IMR-90 (cell line): ENCODE results near the gene WDR90. TPM values are rescaled to one million over a fixed set of nuclear protein-coding genes. Genes with fewer than 3 reads are reported as not detected.

Source experiments
- ATAC-seq: fragments of 200-7000 bp; cut with Tn5 transposase; 2 replicates; pipeline ENCODE4 v1.9.1; 2020; ENCODE audit warnings: low read depth, mild to moderate bottlenecking, moderate library complexity
- BruUV-seq: library from RNA; stranded (reverse); fragments of 400-500 nt; replicated peaks from 2 replicates; lab custom pipeline; 2021; lab: Mats Ljungman, UMichigan
- CTCF ChIA-PET: fragments of 300-600 bp; formaldehyde crosslinking; extraction: SDS; loops from one replicate; lab custom pipeline; 2021; ENCODE audit warnings: antibody characterized with exemption; lab: Yijun Ruan, JAX
- POLR2A ChIA-PET: fragments of 300-600 bp; sonication (Branson Sonifier 250); formaldehyde crosslinking; loops from one replicate; lab custom pipeline; 2022; ENCODE audit warnings: antibody characterized with exemption; ENCODE audit not compliant: unreplicated experiment; lab: Charles Lee
- DNase-seq: peaks from one replicate; pipeline ENCODE4 v3.0.0; 2013
- H2AFZ ChIP-seq: replicated peaks from 2 replicates; pipeline ENCODE3; 2013; ENCODE audit warnings: low read length, mild to moderate bottlenecking; ENCODE audit not compliant: poor library complexity
- H2AK5ac ChIP-seq: 2 replicates; pipeline ENCODE4 v1.6.1; 2013; ENCODE audit warnings: low read depth, low read length, inconsistent platforms
- H2AK9ac ChIP-seq: replicated peaks from 2 replicates; pipeline ENCODE3; 2013; ENCODE audit warnings: mild to moderate bottlenecking, low read depth, low read length, moderate library complexity; ENCODE audit not compliant: poor library complexity
- H2BK120ac ChIP-seq: 2 replicates; pipeline ENCODE4 v1.6.1; 2013; ENCODE audit warnings: low read depth, low read length, inconsistent platforms
- H2BK15ac ChIP-seq: 3 replicates; pipeline ENCODE4 v1.6.1; 2013; ENCODE audit warnings: low read depth, low read length, inconsistent platforms
- H2BK20ac ChIP-seq: 2 replicates; pipeline ENCODE4 v1.6.1; 2013; ENCODE audit warnings: low read depth, mild to moderate bottlenecking, inconsistent platforms, low read length, moderate library complexity
- H2BK5ac ChIP-seq: 2 replicates; pipeline ENCODE4 v1.6.1; 2013; ENCODE audit warnings: mild to moderate bottlenecking, low read depth, low read length, inconsistent platforms; ENCODE audit not compliant: poor library complexity, severe bottlenecking
- H3K14ac ChIP-seq: replicated peaks from 2 replicates; pipeline ENCODE4 v1.6.1; 2013; ENCODE audit warnings: low read depth, low read length, inconsistent platforms
- H3K18ac ChIP-seq: 2 replicates; pipeline ENCODE4 v1.6.1; 2013; ENCODE audit warnings: low read depth, low read length, control low read depth
- H3K23ac ChIP-seq: 2 replicates; pipeline ENCODE4 v1.6.1; 2013; ENCODE audit warnings: low read depth, low read length, inconsistent platforms
- H3K27ac ChIP-seq: 2 replicates; pipeline ENCODE4 v1.5.1; 2013; ENCODE audit warnings: mild to moderate bottlenecking, control low read depth, low read length; ENCODE audit not compliant: insufficient read depth
- H3K27me3 ChIP-seq: 2 replicates; pipeline ENCODE4 v1.6.1; 2013; ENCODE audit warnings: low read length; ENCODE audit not compliant: control insufficient read depth, insufficient read depth
- H3K36me3 ChIP-seq: 2 replicates; pipeline ENCODE4 v1.6.1; 2013; ENCODE audit warnings: low read length, mixed read lengths; ENCODE audit not compliant: control insufficient read depth, insufficient read depth
- H3K4ac ChIP-seq: 2 replicates; pipeline ENCODE4 v1.6.1; 2013; ENCODE audit warnings: low read depth, low read length, inconsistent platforms
- H3K4me1 ChIP-seq: 2 replicates; pipeline ENCODE4 v1.6.1; 2013; ENCODE audit warnings: low read length, mixed read lengths; ENCODE audit not compliant: control insufficient read depth, insufficient read depth
- H3K4me2 ChIP-seq: 2 replicates; pipeline ENCODE4 v1.6.1; 2013; ENCODE audit warnings: low read depth, mild to moderate bottlenecking, control low read depth, low read length, moderate library complexity
- H3K4me3 ChIP-seq: 2 replicates; pipeline ENCODE4 v1.5.1; 2013; ENCODE audit warnings: low read depth, mild to moderate bottlenecking, control low read depth, low read length, moderate library complexity; ENCODE audit not compliant: insufficient read depth
- H3K56ac ChIP-seq: 2 replicates; pipeline ENCODE4 v1.6.1; 2013; ENCODE audit warnings: low read length, inconsistent platforms; ENCODE audit not compliant: insufficient read depth; ENCODE audit errors: extremely low read depth
- H3K79me1 ChIP-seq, 2 experiments: 2 replicates each; pipeline ENCODE4 v1.6.1; 2013; ENCODE audit warnings: low read length in 2 of 2, inconsistent platforms in 1 of 2, low read depth in 1 of 2
- H3K9ac ChIP-seq: 2 replicates; pipeline ENCODE4 v1.6.1; 2013; ENCODE audit warnings: low read depth, low read length, control low read depth
- H3K9me1 ChIP-seq: 2 replicates; pipeline ENCODE4 v1.6.1; 2013; ENCODE audit warnings: low read length, inconsistent platforms; ENCODE audit not compliant: insufficient read depth
- H3K9me3 ChIP-seq: 2 replicates; pipeline ENCODE4 v1.6.1; 2013; ENCODE audit warnings: low read length; ENCODE audit not compliant: control insufficient read depth, insufficient read depth
- H4K20me1 ChIP-seq: 2 replicates; pipeline ENCODE4 v1.6.1; 2013; ENCODE audit warnings: low read length, inconsistent platforms; ENCODE audit not compliant: insufficient read depth
- H4K5ac ChIP-seq: 2 replicates; pipeline ENCODE4 v1.6.1; 2013; ENCODE audit warnings: mild to moderate bottlenecking, low read depth, low read length, control low read depth
- H4K8ac ChIP-seq, 2 experiments: 2 replicates each; pipeline ENCODE4 v1.6.1; 2013; ENCODE audit warnings: low read depth in 2 of 2, low read length in 2 of 2, control low read depth in 1 of 2, inconsistent platforms in 1 of 2
- H4K91ac ChIP-seq: 2 replicates; pipeline ENCODE4 v1.6.1; 2013; ENCODE audit warnings: low read depth, low read length, inconsistent platforms; ENCODE audit not compliant: insufficient read depth
- BHLHE40 ChIP-seq: fragments of 150-350 bp; IDR thresholded peaks from 2 replicates; pipeline ENCODE4 v1.6.1; 2016; ENCODE audit warnings: mild to moderate bottlenecking, low read depth, low read length
- CEBPB ChIP-seq: IDR thresholded peaks from 2 replicates; pipeline ENCODE4 v1.6.1; 2012; ENCODE audit warnings: low read depth, low read length, improper control_type of control experiment
- CHD1 ChIP-seq: IDR thresholded peaks from 2 replicates; pipeline ENCODE4 v1.6.1; 2012; ENCODE audit warnings: low read depth, low read length, improper control_type of control experiment
- CTCF ChIP-seq: conservative IDR thresholded peaks from 2 replicates; pipeline ENCODE4 v1.5.1; 2012; ENCODE audit warnings: mild to moderate bottlenecking, low read depth, low read length, improper control_type of control experiment
- ELK1 ChIP-seq: fragments of 150-350 bp; IDR thresholded peaks from 2 replicates; pipeline ENCODE4 v1.6.1; 2016; ENCODE audit warnings: low read depth, mild to moderate bottlenecking, low read length, moderate library complexity, borderline replicate concordance
- FOS ChIP-seq: fragments of 150-350 bp; IDR thresholded peaks from 2 replicates; pipeline ENCODE4 v1.6.1; 2016; ENCODE audit warnings: low read depth, low read length
- MAFK ChIP-seq: IDR thresholded peaks from 2 replicates; pipeline ENCODE4 v1.6.1; 2012; ENCODE audit warnings: low read depth, low read length, improper control_type of control experiment
- MAZ ChIP-seq: IDR thresholded peaks from 2 replicates; pipeline ENCODE4 v1.6.1; 2012; ENCODE audit warnings: low read depth, mild to moderate bottlenecking, low read length, improper control_type of control experiment, moderate library complexity, borderline replicate concordance
- MXI1 ChIP-seq: IDR thresholded peaks from 2 replicates; pipeline ENCODE4 v1.6.1; 2012; ENCODE audit warnings: low read depth, mild to moderate bottlenecking, low read length, moderate library complexity, borderline replicate concordance
- POLR2A ChIP-seq: IDR thresholded peaks from 2 replicates; pipeline ENCODE4 v1.6.1; 2012; ENCODE audit warnings: mild to moderate bottlenecking, low read depth, low read length
- RCOR1 ChIP-seq: IDR thresholded peaks from 2 replicates; pipeline ENCODE4 v1.6.1; 2012; ENCODE audit warnings: mild to moderate bottlenecking, low read length, improper control_type of control experiment; ENCODE audit not compliant: insufficient replicate concordance
- RFX5 ChIP-seq: IDR thresholded peaks from 2 replicates; pipeline ENCODE4 v1.8.0; 2012; ENCODE audit warnings: low read depth, mild to moderate bottlenecking, low read length, moderate library complexity
- WGBS, 2 experiments: methylation state at CpG; one replicate each; pipeline versions ENCODE4 v1.1.5 to v1.1.7; 2013; ENCODE audit warnings: missing lambda C conversion rate in 2 of 2; ENCODE audit not compliant: insufficient read length in 1 of 2; ENCODE audit errors: extremely low coverage in 2 of 2; 5-methylcytosine and 5-hydroxymethylcytosine counted together
- dilution Hi-C: fragments of 300-500 bp; cut with HindIII; formaldehyde crosslinking; loops from one replicate; pipeline ENCODE4 v1.14.3; 2018; ENCODE audit warnings: low sequenced_read_pairs; ENCODE audit not compliant: unreplicated experiment
- in situ Hi-C: fragments of 300-500 bp; cut with MboI; formaldehyde crosslinking; loops from 3 replicates; pipeline ENCODE4 v1.14.3; 2019; ENCODE audit warnings: low sequenced_read_pairs, inconsistent platforms, mixed read lengths
- intact Hi-C: fragments of 100-400 bp; cut with micrococcal nuclease; formaldehyde crosslinking; loops from 2 replicates; pipeline ENCODE4 v1.10.0; 2022
- polyA plus RNA-seq, 3 experiments: library from polyadenylated mRNA; depleted of rRNA; stranded (reverse); fragments of >200 nt; gene quantifications; 2 replicates each; pipeline ENCODE4 v1.2.3, GENCODE V29; 2012; ENCODE audit warnings: low replicate concordance in 1 of 3
- total RNA-seq: library from RNA; depleted of rRNA; stranded (reverse); fragments of >200 nt; gene quantifications from 2 replicates; pipeline ENCODE4 v1.2.3, GENCODE V29; 2012

Gene WDR90
- total and polyA plus RNA-seq, 2 of the 4 experiments (the other 2 are of a cell fraction), result 1.4 to 18.7 TPM

DNA sequence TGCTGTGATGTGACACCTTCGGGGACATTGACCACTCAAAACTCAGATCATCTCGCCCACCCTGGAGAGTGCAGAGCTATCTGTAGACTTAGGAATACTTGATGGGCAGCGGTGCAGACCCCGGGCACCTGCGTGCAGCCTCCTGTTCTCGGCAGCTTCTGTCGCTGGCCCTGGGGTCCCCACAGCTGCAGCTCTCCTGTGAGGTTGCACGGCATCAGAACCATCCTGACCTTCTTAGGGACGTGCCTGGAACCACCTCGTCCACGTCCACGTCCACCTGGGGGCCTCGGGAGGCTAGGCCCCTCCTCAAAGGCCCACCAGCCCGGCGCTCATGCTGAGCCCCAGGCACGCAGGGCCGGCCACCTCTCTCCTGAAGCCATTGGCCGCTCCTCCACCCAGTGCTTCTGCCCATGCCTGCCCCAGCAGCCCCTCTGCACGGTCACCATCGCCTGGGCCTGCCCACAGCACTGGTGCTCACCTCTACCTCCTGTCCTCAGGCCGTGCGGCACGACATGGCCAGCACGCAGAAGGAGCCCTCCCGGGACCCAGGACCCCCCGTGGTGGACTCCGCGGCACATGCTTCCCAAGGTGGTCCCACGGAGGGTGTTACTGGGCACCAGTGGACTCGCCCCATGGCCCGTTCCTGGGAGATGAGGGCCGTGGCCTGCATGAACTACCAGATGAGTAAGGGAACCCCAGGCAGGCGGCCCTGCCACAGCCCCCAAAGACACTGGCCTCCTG lies 20.7 kb upstream of the WDR90 start (continued):
- no peak for TF ChIP-seq CTCF

- Histone ChIP-seq H3K4me3 (no peak overlapping the region), H3K36me3 (peaks cover 18% of the 10 kb centered on the region; the same call in 1 of the 2 replicates), H3K27me3 (no peaks in the 10 kb centered on the region), H3K9ac (no peak overlapping the region), H2BK20ac (no peak overlapping the region), H4K5ac (no peak overlapping the region), H3K14ac (no peak overlapping the region), H2BK120ac (no peak overlapping the region), H2AK5ac (no peak overlapping the region), H4K91ac (no peak overlapping the region; the same call in 1 of the 2 replicates), H4K8ac (no peak overlapping the region), H2AK9ac (peak overlapping the region; percentile 71), H3K56ac (no peak overlapping the region), H3K9me3 (no peaks in the 10 kb centered on the region), H4K20me1 (0 out of 2 replicates have a peak, but pooled peaks cover 3% of the 10 kb centered on the region), H2AFZ (no peak overlapping the region), H2BK5ac (no peak overlapping the region), H3K18ac (no peak overlapping the region), H2BK15ac (no peak overlapping the region), H3K27ac (no peak overlapping the region), H3K79me1 (peaks cover 6 to 29% of the 10 kb centered on the region in 2 experiments; a peak in 2 of 4 replicates), H3K9me1 (no peaks in the 10 kb centered on the region; the same call in 1 of the 2 replicates), H3K4me1 (peaks cover 25% of the 10 kb centered on the region), H3K4ac (no peak overlapping the region; the same call in 1 of the 2 replicates), H3K4me2 (no peak overlapping the region), H3K23ac (no peak overlapping the region)
- ATAC-seq (no peak), DNase-seq (no peak)
- dilution Hi-C loops, result no loop called here
- BruUV-seq, result no TSS peak
- in situ Hi-C loops, result no loop called here
- CTCF ChIA-PET, result no interaction called here
- intact Hi-C loops, result no loop called here
- 64% methylated on average over 14 of the region's 29 CpGs; no CpG with 5 or more reads in 1 of the 2 experiments for WGBS, 2 experiments
- POLR2A ChIA-PET, result no interaction called here
- TF ChIP-seq MXI1, result no peak
- no peak for TF ChIP-seq POLR2A
- TF ChIP-seq MAZ, result no peak
- TF ChIP-seq RFX5, result no peak
- TF ChIP-seq RCOR1, result no peak
- no peak for TF ChIP-seq BHLHE40
- no peak for TF ChIP-seq CHD1
- TF ChIP-seq MAFK, result no peak
- no peak for TF ChIP-seq CEBPB
- no peak for TF ChIP-seq FOS
- no peak for TF ChIP-seq ELK1
Measured at GRCh38 chr16:629185-629832, 19.9 kb upstream of the WDR90 start.
